Stimulated activated CD8-positive, alpha-beta memory T cell treated with anti-CD3 and anti-CD28 coated beads, Interleukin-7, amount 100 ng/mL, for 4 hours (primary cell): Measurements from ENCODE around the gene NADK2.

Source experiments
- DNase-seq, 2 donors: peaks; one replicate each; pipeline ENCODE4 v3.0.0-alpha.2; 2020; ENCODE audit warnings: low read depth in 2 of 2

NADK2 gene

GRCh38 chr5:36162810-36163486, 78.8 kb downstream of the NADK2 start:
- no peak for DNase-seq

- DNase-seq: no peak
These were observed 80.4 kb downstream of the NADK2 start for GRCh38 chr5:36161361-36161760.

GRCh38 chr5:36160617-36161016, 81.1 kb downstream of the NADK2 start:
- DNase-seq: no peak

GRCh38 chr5:36158144-36158543, 83.6 kb downstream of the NADK2 start:
- no peak for DNase-seq

- DNase-seq: no peak
These were observed 85.1 kb downstream of the NADK2 start for GRCh38 chr5:36156619-36157018.

- DNase-seq: no peak
These were observed 85.6 kb downstream of the NADK2 start for GRCh38 chr5:36156121-36156601.

GRCh38 chr5:36155291-36155690, 86.4 kb downstream of the NADK2 start:
- DNase-seq: no peak

GRCh38 chr5:36153726-36154125, 88.0 kb downstream of the NADK2 start:
- DNase-seq: no peak

GRCh38 chr5:36153298-36153677, 88.4 kb downstream of the NADK2 start:
- no peak for DNase-seq

GRCh38 chr5:36152324-36153297, 89.1 kb downstream of the NADK2 start:
- DNase-seq: no peak

GRCh38 chr5:36151434-36152323, 90.0 kb downstream of the NADK2 start, which contains the start of the genes LMBRD2 and SKP2:
LMBRD2 (minus strand) TSS chr5:36151887; CDS start chr5:36143349, 8,538 bp downstream.
SKP2 (plus strand) TSS chr5:36152111; CDS start chr5:36152263, 152 bp downstream.
- DNase-seq: peak; percentile 94 to 97

- DNase-seq: peak; percentile 8 to 13
These were observed 90.9 kb downstream of the NADK2 start for GRCh38 chr5:36150676-36151433.

GRCh38 chr5:36147681-36148080, 94.0 kb downstream of the NADK2 start:
- DNase-seq: no peak

- DNase-seq: no peak
These were observed 95.3 kb downstream of the NADK2 start for GRCh38 chr5:36146390-36146789.

- no peak for DNase-seq
These were observed 96.4 kb downstream of the NADK2 start for GRCh38 chr5:36145311-36145710.
